OCI-LY7 (cell line): ENCODE results near the gene IFI44L. TPM values are rescaled to one million over a fixed set of nuclear protein-coding genes. Genes with fewer than 3 reads are reported as not detected.

Source experiments
- BruUV-seq: library from RNA; stranded (reverse); fragments of 400-500 nt; replicated peaks from 2 replicates; lab custom pipeline; 2021; lab: Mats Ljungman, UMichigan
- CTCF ChIA-PET: fragments of 300-600 bp; sonication (Branson Sonifier 250); formaldehyde crosslinking; loops from one replicate; lab custom pipeline; 2022; ENCODE audit warnings: antibody characterized with exemption; ENCODE audit not compliant: unreplicated experiment; lab: Charles Lee
- POLR2A ChIA-PET: fragments of 300-600 bp; sonication (Branson Sonifier 250); formaldehyde crosslinking; loops from one replicate; lab custom pipeline; 2022; ENCODE audit warnings: antibody characterized with exemption; lab: Charles Lee
- DNase-seq: peaks from one replicate; pipeline ENCODE4 v3.0.0-alpha.2; 2015; ENCODE audit warnings: low spot score
- H2AFZ ChIP-seq: fragments of 200-600 bp; sonication (generic), shearing (Covaris generic); 2 replicates; pipeline ENCODE4 v1.6.1; 2014; ENCODE audit warnings: mild to moderate bottlenecking, antibody characterized with exemption, low read length, moderate library complexity
- H3K27ac ChIP-seq: fragments of 200-600 bp; sonication (generic); 2 replicates; pipeline ENCODE4 v1.5.1; 2014; ENCODE audit warnings: mixed run types, low read depth, mild to moderate bottlenecking, moderate library complexity, low read length, inconsistent platforms; ENCODE audit not compliant: poor library complexity, severe bottlenecking
- H3K36me3 ChIP-seq: fragments of 200-600 bp; sonication (generic); 2 replicates; pipeline ENCODE4 v1.6.1; 2014; ENCODE audit warnings: mild to moderate bottlenecking, antibody characterized with exemption, low read length, moderate library complexity, mixed read lengths; ENCODE audit not compliant: insufficient read depth
- H3K4me1 ChIP-seq: fragments of 200-600 bp; sonication (generic); 2 replicates; pipeline ENCODE4 v1.5.1; 2014; ENCODE audit warnings: mild to moderate bottlenecking, low read length; ENCODE audit not compliant: insufficient read depth, poor library complexity, severe bottlenecking
- H3K4me2 ChIP-seq: fragments of 200-600 bp; sonication (generic); 2 replicates; pipeline ENCODE4 v1.6.1; 2014; ENCODE audit warnings: mild to moderate bottlenecking, low read length
- H3K4me3 ChIP-seq: fragments of 200-600 bp; sonication (generic); 2 replicates; pipeline ENCODE4 v1.5.1; 2014; ENCODE audit warnings: mild to moderate bottlenecking, low read depth, low read length; ENCODE audit not compliant: poor library complexity, severe bottlenecking
- H3K79me2 ChIP-seq: fragments of 200-600 bp; sonication (generic); 2 replicates; pipeline ENCODE4 v1.6.1; 2016; ENCODE audit warnings: low read depth, mild to moderate bottlenecking, low read length, moderate library complexity, mixed read lengths; ENCODE audit not compliant: insufficient read depth
- H3K9me2 ChIP-seq: fragments of 200-600 bp; sonication (generic); 2 replicates; pipeline ENCODE4 v1.6.1; 2016; ENCODE audit warnings: mild to moderate bottlenecking, low read length, mixed read lengths; ENCODE audit not compliant: insufficient read depth
- H3K9me3 ChIP-seq: fragments of 200-600 bp; sonication (generic); 2 replicates; pipeline ENCODE4 v1.6.1; 2014; ENCODE audit warnings: mild to moderate bottlenecking, mixed run types, low read length, mixed read lengths
- H4K20me1 ChIP-seq: fragments of 200-600 bp; sonication (generic); 2 replicates; pipeline ENCODE4 v1.6.1; 2014; ENCODE audit warnings: mild to moderate bottlenecking, antibody characterized with exemption, low read length, moderate library complexity, mixed read lengths; ENCODE audit not compliant: insufficient read depth
- CTCF ChIP-seq: fragments of 200-600 bp; sonication (generic); conservative IDR thresholded peaks from 2 replicates; pipeline ENCODE4 v1.5.1; 2014; ENCODE audit warnings: mild to moderate bottlenecking, antibody characterized with exemption, low read length, moderate library complexity, mixed read lengths
- EZH2phosphoT487 ChIP-seq: fragments of 200-600 bp; sonication (generic); IDR thresholded peaks from 2 replicates; pipeline ENCODE4 v1.6.1; 2018; ENCODE audit warnings: low read depth, borderline replicate concordance, mild to moderate bottlenecking, mixed run types, antibody characterized with exemption, low read length, moderate library complexity, mixed read lengths
- intact Hi-C: fragments of 100-400 bp; cut with micrococcal nuclease; formaldehyde crosslinking; loops from one replicate; pipeline ENCODE4 v1.10.0; 2022; ENCODE audit not compliant: unreplicated experiment
- total RNA-seq, 2 experiments: library from RNA; depleted of rRNA in 1 of 2; stranded (reverse); fragments of >200 nt in 1 of 2; shearing (Covaris generic) in 1 of 2; gene quantifications; 2 replicates each; pipeline ENCODE4 v1.2.3, GENCODE V29; 2014 to 2022

IFI44L gene
- total RNA-seq, 2 experiments from 2014 or later: not detected

GRCh38 chr1:78649628-78650027 is 29.4 kb downstream of the IFI44L start, which contains the start of gene IFI44:
Gene IFI44 (plus strand): TSS chr1:78649831. CDS start chr1:78650196, 365 bp downstream.
- ChIA-PET CTCF (no interaction called here), POLR2A (no interaction called here)
- Histone ChIP-seq H3K9me3 (no peaks in the 10 kb centered on the region), H3K79me2 (no peaks in the 10 kb centered on the region), H3K36me3 (no peaks in the 10 kb centered on the region), H3K9me2 (no peaks in the 10 kb centered on the region), H3K4me2 (no peak within 1 kb of the TSS), H3K27ac (no peak within 1 kb of the TSS), H3K4me3 (no peak within 1 kb of the TSS), H2AFZ (no peak within 1 kb of the TSS), H4K20me1 (no peaks in the 10 kb centered on the region), H3K4me1 (no peaks in the 10 kb centered on the region)
- intact Hi-C loops: no loop called here
- BruUV-seq: no TSS peak
- no peak for DNase-seq
- TF ChIP-seq CTCF: no peak

- POLR2A ChIA-PET: no interaction called here
- Histone ChIP-seq H3K9me3 (no peaks in the 10 kb centered on the region), H2AFZ (no peak overlapping the region), H3K79me2 (no peaks in the 10 kb centered on the region), H3K4me3 (no peak overlapping the region), H3K36me3 (no peaks in the 10 kb centered on the region), H3K4me1 (no peaks in the 10 kb centered on the region), H3K9me2 (no peaks in the 10 kb centered on the region), H3K27ac (no peak overlapping the region), H4K20me1 (no peaks in the 10 kb centered on the region), H3K4me2 (no peak overlapping the region)
- CTCF ChIA-PET: no interaction called here
- intact Hi-C loops: no loop called here
- TF ChIP-seq EZH2phosphoT487 (no peak), CTCF (no peak)
- BruUV-seq: no TSS peak
- DNase-seq: no peak
These were observed 29.9 kb downstream of the IFI44L start for GRCh38 chr1:78650114-78650660.

- no peak for DNase-seq
- H2AFZ ChIP-seq: no peak overlapping the region
- no peaks in the 10 kb centered on the region for H3K9me2 ChIP-seq
- ChIA-PET POLR2A (no interaction called here), CTCF (no interaction called here)
- BruUV-seq: no TSS peak
- no peak overlapping the region for H3K27ac ChIP-seq
- no peak for TF ChIP-seq CTCF
- TF ChIP-seq EZH2phosphoT487: no peak
- no peaks in the 10 kb centered on the region for H3K9me3 ChIP-seq
- no peak overlapping the region for H3K4me2 ChIP-seq
- H3K79me2 ChIP-seq: no peaks in the 10 kb centered on the region
- H3K4me1 ChIP-seq: no peaks in the 10 kb centered on the region
- H3K4me3 ChIP-seq: no peak overlapping the region
- H3K36me3 ChIP-seq: no peaks in the 10 kb centered on the region
- no peaks in the 10 kb centered on the region for H4K20me1 ChIP-seq
- intact Hi-C loops: no loop called here
These were observed 31.0 kb downstream of the IFI44L start for GRCh38 chr1:78651241-78651640.
